HCT116 (cell line): Measurements from ENCODE around the gene ZIC5. TPM values are rescaled to one million over a fixed set of nuclear protein-coding genes. Genes with fewer than 3 reads are reported as not detected.

Experiments used
- ATAC-seq: fragments of 200-7000 bp; cut with Tn5 transposase; 2 replicates; pipeline ENCODE4 v1.9.1; 2020; ENCODE audit warnings: mild to moderate bottlenecking, moderate library complexity
- BruUV-seq: library from RNA; stranded (reverse); fragments of 400-500 nt; replicated peaks from 2 replicates; lab custom pipeline; 2021; lab: Mats Ljungman, UMichigan
- CTCF ChIA-PET: fragments of 300-600 bp; sonication (Branson Sonifier 250); formaldehyde crosslinking; loops from one replicate; lab custom pipeline; 2021; ENCODE audit warnings: antibody characterized with exemption; lab: Charles Lee
- POLR2A ChIA-PET: fragments of 300-600, 350-600 bp; sonication (Branson Sonifier 250); formaldehyde crosslinking; loops from one replicate; lab custom pipeline; 2021; ENCODE audit warnings: antibody characterized with exemption; lab: Charles Lee
- RAD21 ChIA-PET, 2 experiments: fragments of 300-600 bp; sonication (Branson Sonifier 250); formaldehyde crosslinking; loops; one replicate each; lab custom pipeline; 2023; ENCODE audit warnings: low total read pairs in 2 of 2; ENCODE audit not compliant: uncharacterized antibody in 2 of 2, unreplicated experiment in 2 of 2, low non-redundant PET in 1 of 2; lab: Charles Lee
- DNase-seq: peaks from one replicate; pipeline ENCODE4 v3.0.0-alpha.2; 2010; ENCODE audit warnings: low read depth, low spot score
- H2AFZ ChIP-seq: fragments of 200-600 bp; shearing (Covaris generic), sonication (generic); 2 replicates; pipeline ENCODE4 v1.6.1; 2017; ENCODE audit warnings: low read depth, mixed run types, mixed read lengths, antibody characterized with exemption, low read length; ENCODE audit not compliant: poor library complexity, severe bottlenecking
- H3K27ac ChIP-seq: 2 replicates; pipeline ENCODE4 v1.5.1; 2012; ENCODE audit warnings: low read depth, low read length
- H3K27me3 ChIP-seq: fragments of 200-600 bp; sonication (generic); 2 replicates; pipeline ENCODE4 v1.6.1; 2016; ENCODE audit warnings: mixed run types, low read length, mixed read lengths; ENCODE audit not compliant: insufficient read depth
- H3K36me3 ChIP-seq, 2 experiments: fragments of 200-500 bp in 1 of 2; fragments of 200-600 bp in 1 of 2; sonication (Bioruptor generic) in 1 of 2; sonication (generic) in 1 of 2; 2 replicates each; pipeline versions ENCODE4 v1.5.1 to v1.6.1; 2014 to 2016; ENCODE audit warnings: low read length in 2 of 2, inconsistent platforms in 1 of 2, mixed read lengths in 1 of 2, mixed run types in 1 of 2; ENCODE audit not compliant: insufficient read depth in 2 of 2, control insufficient read depth in 1 of 2
- H3K4me1 ChIP-seq, 2 experiments: fragments of 200-600 bp in 1 of 2; sonication (generic) in 1 of 2; 2 replicates each; pipeline versions ENCODE4 v1.5.1 to v1.6.1; 2012 to 2017; ENCODE audit warnings: low read length in 2 of 2, inconsistent platforms in 1 of 2, mild to moderate bottlenecking in 1 of 2, mixed read lengths in 1 of 2, mixed run types in 1 of 2, moderate library complexity in 1 of 2; ENCODE audit not compliant: insufficient read depth in 2 of 2, control insufficient read depth in 1 of 2
- H3K4me2 ChIP-seq: fragments of 200-600 bp; sonication (generic); 2 replicates; pipeline ENCODE4 v1.6.1; 2017; ENCODE audit warnings: mixed run types, low read length, mixed read lengths
- H3K4me3 ChIP-seq, 2 experiments: fragments of 200-600 bp in 1 of 2; sonication (generic) in 1 of 2; replicated peaks in 1 of 2; 2 replicates each; pipeline ENCODE4 v1.5.1; 2011 to 2016; ENCODE audit warnings: low read length in 2 of 2, control low read depth in 1 of 2, low read depth in 1 of 2, mild to moderate bottlenecking in 1 of 2, mixed read lengths in 1 of 2, mixed run types in 1 of 2
- H3K79me2 ChIP-seq: fragments of 200-600 bp; sonication (generic); 2 replicates; pipeline ENCODE4 v1.6.1; 2017; ENCODE audit warnings: mild to moderate bottlenecking, mixed run types, low read length, moderate library complexity, mixed read lengths; ENCODE audit not compliant: insufficient read depth
- H3K9ac ChIP-seq: fragments of 200-600 bp; sonication (generic); 2 replicates; pipeline ENCODE4 v1.6.1; 2016; ENCODE audit warnings: low read length, mixed read lengths
- H3K9me2 ChIP-seq: fragments of 200-600 bp; sonication (generic), shearing (Covaris generic); 2 replicates; pipeline ENCODE4 v1.6.1; 2017; ENCODE audit warnings: mixed run types, mild to moderate bottlenecking, moderate library complexity; ENCODE audit not compliant: insufficient read depth
- H3K9me3 ChIP-seq, 2 experiments: fragments of 200-500 bp in 1 of 2; fragments of 200-600 bp in 1 of 2; sonication (Bioruptor generic) in 1 of 2; sonication (generic) in 1 of 2; 2 replicates each; pipeline ENCODE4 v1.6.1; 2014 to 2017; ENCODE audit warnings: low read length in 2 of 2, mixed read lengths in 2 of 2, inconsistent platforms in 1 of 2, low read depth in 1 of 2, mild to moderate bottlenecking in 1 of 2, mixed run types in 1 of 2, moderate library complexity in 1 of 2; ENCODE audit not compliant: control insufficient read depth in 1 of 2, insufficient read depth in 1 of 2
- H4K20me1 ChIP-seq: fragments of 200-600 bp; sonication (generic), shearing (Covaris generic); 2 replicates; pipeline ENCODE4 v1.6.1; 2017; ENCODE audit warnings: mixed run types, mild to moderate bottlenecking, moderate library complexity; ENCODE audit not compliant: insufficient read depth
- ATF3 ChIP-seq: IDR thresholded peaks from 2 replicates; pipeline ENCODE4 v1.6.1; 2012
- CBX3 ChIP-seq: IDR thresholded peaks from 2 replicates; pipeline ENCODE4 v1.6.1; 2012; ENCODE audit warnings: low read depth
- CTCF ChIP-seq, 3 experiments: fragments of 200-600 bp in 1 of 3; sonication (generic) in 1 of 3; IDR thresholded peaks in 2 of 3; conservative IDR thresholded peaks in 1 of 3; 2 replicates each; pipeline ENCODE4 v1.5.1; 2012 to 2017; ENCODE audit warnings: low read depth in 2 of 3, low read length in 2 of 3, antibody characterized with exemption in 1 of 3, borderline replicate concordance in 1 of 3, control low read depth in 1 of 3, mild to moderate bottlenecking in 1 of 3, mixed read lengths in 1 of 3, mixed run types in 1 of 3, moderate library complexity in 1 of 3; ENCODE audit not compliant: insufficient read depth in 1 of 3
- EGR1 ChIP-seq: IDR thresholded peaks from 2 replicates; pipeline ENCODE4 v1.6.1; 2012; ENCODE audit warnings: low read depth
- EZH2 ChIP-seq: fragments of 200-600 bp; sonication (generic); IDR thresholded peaks from 2 replicates; pipeline ENCODE4 v1.6.1; 2017; ENCODE audit warnings: antibody characterized with exemption, mixed run types
- EZH2phosphoT487 ChIP-seq: fragments of 200-600 bp; IDR thresholded peaks from 2 replicates; pipeline ENCODE4 v1.6.1; 2018; ENCODE audit warnings: antibody characterized with exemption, borderline replicate concordance
- FOSL1 ChIP-seq: IDR thresholded peaks from 2 replicates; pipeline ENCODE4 v1.6.1; 2012; ENCODE audit warnings: low read depth
- JUND ChIP-seq: IDR thresholded peaks from 2 replicates; pipeline ENCODE4 v1.6.1; 2012
- MAX ChIP-seq: IDR thresholded peaks from 2 replicates; pipeline ENCODE4 v1.6.1; 2012
- POLR2A ChIP-seq: IDR thresholded peaks from 2 replicates; pipeline ENCODE4 v1.7.0; 2011; ENCODE audit warnings: borderline replicate concordance; ENCODE audit not compliant: insufficient read depth, insufficient read length; ENCODE audit errors: extremely low read depth
- POLR2AphosphoS5 ChIP-seq: IDR thresholded peaks from 2 replicates; pipeline ENCODE4 v1.6.1; 2011; ENCODE audit warnings: mild to moderate bottlenecking, low read depth, low read length, moderate library complexity
- REST ChIP-seq: IDR thresholded peaks from 2 replicates; pipeline ENCODE4 v1.6.1; 2012; ENCODE audit warnings: low read depth
- SIN3A ChIP-seq: IDR thresholded peaks from 2 replicates; pipeline ENCODE4 v1.6.1; 2012; ENCODE audit warnings: low read depth
- SP1 ChIP-seq: IDR thresholded peaks from 2 replicates; pipeline ENCODE4 v1.6.1; 2012; ENCODE audit warnings: low read depth
- TCF7L2 ChIP-seq: IDR thresholded peaks from 2 replicates; pipeline ENCODE4 v1.7.0; 2011; ENCODE audit warnings: borderline replicate concordance, inconsistent platforms; ENCODE audit not compliant: insufficient read depth, insufficient read length; ENCODE audit errors: extremely low read depth
- YY1 ChIP-seq: IDR thresholded peaks from 2 replicates; pipeline ENCODE4 v1.6.1; 2011; ENCODE audit warnings: low read length, low read depth, moderate library complexity, mild to moderate bottlenecking; ENCODE audit not compliant: insufficient replicate concordance; ENCODE audit errors: extremely low read depth
- ZBTB33 ChIP-seq: IDR thresholded peaks from 2 replicates; pipeline ENCODE4 v1.6.1; 2011; ENCODE audit warnings: mild to moderate bottlenecking, low read length, moderate library complexity; ENCODE audit not compliant: insufficient replicate concordance; ENCODE audit errors: extremely low read depth
- ZFX ChIP-seq: fragments of 450-650 bp; IDR thresholded peaks from 2 replicates; pipeline ENCODE4 v1.6.1; 2017
- ZNF274 ChIP-seq: fragments of 200-500 bp; sonication (Bioruptor generic); IDR thresholded peaks from 2 replicates; pipeline ENCODE4 v1.6.1; 2014; ENCODE audit warnings: mild to moderate bottlenecking, low read depth, low read length, inconsistent platforms
- intact Hi-C: fragments of 100-400 bp; cut with micrococcal nuclease; formaldehyde crosslinking; loops from 2 replicates; pipeline ENCODE4 v1.10.0; 2022
- total RNA-seq: library from RNA; stranded (reverse); gene quantifications from one replicate; pipeline ENCODE4 v1.2.1, GENCODE V29; 2021; ENCODE audit not compliant: unreplicated experiment

Gene ZIC5
- total RNA-seq, 1 experiment from 2014 or later, result 10.3 TPM

- no peak overlapping the region for H3K27ac ChIP-seq
- POLR2A ChIA-PET, result no interaction called here
- H3K9ac ChIP-seq, result no peak overlapping the region
- no peaks in the 10 kb centered on the region for H3K79me2 ChIP-seq
- DNase-seq (no peak), ATAC-seq (no peak)
- CTCF ChIA-PET, result no interaction called here
- H4K20me1 ChIP-seq, result no peaks in the 10 kb centered on the region; the same call in 1 of the 2 replicates
- H3K4me3 ChIP-seq, result no peak overlapping the region
- no peaks in the 10 kb centered on the region for H3K9me3 ChIP-seq
- H3K27me3 ChIP-seq, result peaks cover 39% of the 10 kb centered on the region
- BruUV-seq, result no TSS peak
- no peaks in the 10 kb centered on the region; a peak in 1 of 4 replicates for H3K4me1 ChIP-seq
- RAD21 ChIA-PET, result no interaction called here
- H3K36me3 ChIP-seq, result no peaks in the 10 kb centered on the region
- no peak overlapping the region for H2AFZ ChIP-seq
- H3K4me2 ChIP-seq, result no peak overlapping the region
- no peaks in the 10 kb centered on the region for H3K9me2 ChIP-seq
- intact Hi-C loops, result no loop called here
- TF ChIP-seq ZBTB33 (no peak), CTCF (IDR thresholded peaks at IDR 0.05 in 2 of 3, conservative IDR thresholded peaks at IDR 0.05 in 1 of 3; ENCODE audit: borderline replicate concordance in 1 of 3, insufficient read depth in 1 of 3, low read depth in 2 of 3, low read length in 2 of 3) (no peak), EZH2phosphoT487 (no peak), YY1 (no peak), FOSL1 (no peak), POLR2AphosphoS5 (no peak), TCF7L2 (no peak), MAX (no peak), ATF3 (no peak), EZH2 (no peak), POLR2A (no peak), CBX3 (no peak), REST (no peak), ZNF274 (no peak), SP1 (no peak), ZFX (no peak), SIN3A (no peak), EGR1 (no peak), JUND (no peak)
Measured at GRCh38 chr13:99991828-99992775, 20.5 kb upstream of the ZIC5 start.
